Measurements from ENCODE around the gene BAMBI. TPM values are rescaled to one million over a fixed set of nuclear protein-coding genes. Genes with fewer than 3 reads are reported as not detected.

Gene BAMBI
- total and polyA plus RNA-seq, 8 donors, result 2.3 to 7.9 (median 3.8) TPM

- Histone ChIP-seq H3K27me3 (no peaks in the 10 kb centered on the region), H3K9me3 (no peaks in the 10 kb centered on the region), H3K27ac (no peak overlapping the region), H3K4me3 (no peak overlapping the region), H3K36me3 (no peaks in the 10 kb centered on the region), H3K4me1 (no peaks in the 10 kb centered on the region)
- TF ChIP-seq, protein P1, sequence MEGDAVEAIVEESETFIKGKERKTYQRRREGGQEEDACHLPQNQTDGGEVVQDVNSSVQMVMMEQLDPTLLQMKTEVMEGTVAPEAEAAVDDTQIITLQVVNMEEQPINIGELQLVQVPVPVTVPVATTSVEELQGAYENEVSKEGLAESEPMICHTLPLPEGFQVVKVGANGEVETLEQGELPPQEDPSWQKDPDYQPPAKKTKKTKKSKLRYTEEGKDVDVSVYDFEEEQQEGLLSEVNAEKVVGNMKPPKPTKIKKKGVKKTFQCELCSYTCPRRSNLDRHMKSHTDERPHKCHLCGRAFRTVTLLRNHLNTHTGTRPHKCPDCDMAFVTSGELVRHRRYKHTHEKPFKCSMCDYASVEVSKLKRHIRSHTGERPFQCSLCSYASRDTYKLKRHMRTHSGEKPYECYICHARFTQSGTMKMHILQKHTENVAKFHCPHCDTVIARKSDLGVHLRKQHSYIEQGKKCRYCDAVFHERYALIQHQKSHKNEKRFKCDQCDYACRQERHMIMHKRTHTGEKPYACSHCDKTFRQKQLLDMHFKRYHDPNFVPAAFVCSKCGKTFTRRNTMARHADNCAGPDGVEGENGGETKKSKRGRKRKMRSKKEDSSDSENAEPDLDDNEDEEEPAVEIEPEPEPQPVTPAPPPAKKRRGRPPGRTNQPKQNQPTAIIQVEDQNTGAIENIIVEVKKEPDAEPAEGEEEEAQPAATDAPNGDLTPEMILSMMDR (IDR thresholded peaks at IDR 0.05), result no peak
- no peak for DNase-seq
- WGBS, 2 donors, result 51 to 57% methylated on average over 7 of the region's 7 CpGs
- ATAC-seq, result no peak
- intact Hi-C loops (cut with DNase I), result no loop called here
- no peak for FAIRE-seq
These were observed 37.2 kb downstream of the BAMBI start for GRCh38 chr10:28714401-28715053.

DNA sequence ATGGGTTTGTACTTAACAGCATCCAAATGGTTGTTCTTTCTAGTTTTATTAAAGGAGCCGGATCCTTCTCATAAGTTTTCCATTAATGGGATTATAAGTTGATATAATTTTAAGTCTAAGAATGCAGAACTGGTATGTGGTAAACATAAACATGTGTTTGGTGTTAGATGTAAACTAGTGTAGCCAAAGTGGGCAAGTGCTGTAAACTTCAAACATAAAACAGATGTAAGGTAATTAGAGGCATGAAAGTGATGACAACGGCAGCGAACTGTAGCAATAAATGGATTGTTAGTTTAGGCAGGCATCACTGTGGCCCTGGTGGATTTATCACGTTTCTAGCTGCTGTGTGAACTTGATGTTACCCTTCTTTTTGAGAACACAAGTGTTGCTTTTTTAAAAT lies 37.9 kb downstream of the BAMBI start:
- H3K4me3 ChIP-seq, result no peak overlapping the region
- H3K9me3 ChIP-seq, result no peaks in the 10 kb centered on the region
- DNase-seq, result no peak
- TF ChIP-seq, protein P1 (IDR thresholded peaks at IDR 0.05), result no peak
- no peak for ATAC-seq
- no peak overlapping the region for H3K27ac ChIP-seq
- H3K36me3 ChIP-seq, result no peaks in the 10 kb centered on the region
- WGBS, 2 donors, result 69 to 72% methylated on average over 4 of the region's 4 CpGs
- H3K27me3 ChIP-seq, result no peaks in the 10 kb centered on the region
- H3K4me1 ChIP-seq, result no peaks in the 10 kb centered on the region
- FAIRE-seq, result no peak
- intact Hi-C loops (cut with DNase I), result no loop called here

GRCh38 chr10:28715757-28716156 lies 38.4 kb downstream of the BAMBI start:
- Histone ChIP-seq H3K4me3 (no peak overlapping the region), H3K36me3 (no peaks in the 10 kb centered on the region), H3K27ac (no peak overlapping the region), H3K9me3 (no peaks in the 10 kb centered on the region), H3K27me3 (no peaks in the 10 kb centered on the region), H3K4me1 (no peaks in the 10 kb centered on the region)
- intact Hi-C loops (cut with DNase I), result no loop called here
- FAIRE-seq (no peak), ATAC-seq (no peak), DNase-seq (no peak)
- TF ChIP-seq, protein P1 (IDR thresholded peaks at IDR 0.05), result no peak
- 80 to 86% methylated on average over 2 of the region's 2 CpGs for WGBS, 2 donors

- TF ChIP-seq, protein P1 (IDR thresholded peaks at IDR 0.05), result no peak
- DNase-seq, result no peak
- H3K27ac ChIP-seq, result no peak overlapping the region
- H3K9me3 ChIP-seq, result no peaks in the 10 kb centered on the region
- FAIRE-seq, result no peak
- ATAC-seq, result no peak
- no peaks in the 10 kb centered on the region for H3K36me3 ChIP-seq
- no peak overlapping the region for H3K4me3 ChIP-seq
- intact Hi-C loops (cut with DNase I), result no loop called here
- H3K4me1 ChIP-seq, result no peaks in the 10 kb centered on the region
- WGBS, 2 donors, result 82 to 100% methylated on average over 1 of the region's 1 CpG
- peaks cover 0 to 4% (median 0%) of the 10 kb centered on the region in 4 donors for H3K27me3 ChIP-seq
These were observed 39.4 kb downstream of the BAMBI start for GRCh38 chr10:28716748-28717147.

GRCh38 chr10:28717656-28718201 lies 40.4 kb downstream of the BAMBI start:
- intact Hi-C loops (cut with DNase I), result no loop called here
- no peaks in the 10 kb centered on the region for H3K36me3 ChIP-seq
- no peak overlapping the region for H3K4me3 ChIP-seq
- WGBS, 2 donors, result 54 to 60% methylated on average over 3 of the region's 3 CpGs
- H3K27ac ChIP-seq, result no peak overlapping the region
- ATAC-seq, result no peak
- no peak for FAIRE-seq
- peaks cover 0 to 4% (median 0%) of the 10 kb centered on the region in 4 donors for H3K27me3 ChIP-seq
- DNase-seq, result no peak
- no peaks in the 10 kb centered on the region for H3K9me3 ChIP-seq
- TF ChIP-seq, protein P1 (IDR thresholded peaks at IDR 0.05), result no peak
- H3K4me1 ChIP-seq, result peaks cover 0 to 2% (median 0%) of the 10 kb centered on the region in 3 donors

All from pancreas (tissue), 10 donors.